Brain microvascular endothelial cell (primary cell): Measurements from ENCODE around the gene RIMBP2.

Experiments
- DNase-seq: peaks from one replicate; pipeline ENCODE4 v3.0.0-alpha.2; 2020
- H3K27ac ChIP-seq: fragments of 250-450 bp; sonication (Bioruptor Pico); 2 replicates; pipeline ENCODE4 v1.5.1; 2020; ENCODE audit warnings: mild to moderate bottlenecking, moderate library complexity
- H3K27me3 ChIP-seq: fragments of 250-450 bp; sonication (Bioruptor Pico); replicated peaks from 2 replicates; pipeline ENCODE4 v1.5.1; 2020; ENCODE audit warnings: mild to moderate bottlenecking
- H3K36me3 ChIP-seq: fragments of 250-450 bp; sonication (Bioruptor Pico); replicated peaks from 2 replicates; pipeline ENCODE4 v1.5.1; 2020; ENCODE audit warnings: mild to moderate bottlenecking
- H3K4me3 ChIP-seq: 2 replicates; pipeline ENCODE4 v1.5.1; 2011; ENCODE audit warnings: low read depth, mild to moderate bottlenecking, control low read depth, low read length, moderate library complexity
- in situ Hi-C: cut with HindIII; loops from 2 replicates; pipeline ENCODE4 v1.10.0; 2017; ENCODE audit warnings: low sequenced_read_pairs, low pct_ligation_motif_present
- TF ChIP-seq, protein P1 (sequence below): IDR thresholded peaks from 2 replicates; pipeline ENCODE4 v1.5.1; 2011; ENCODE audit warnings: low read depth, mild to moderate bottlenecking, moderate library complexity, low read length, control low read depth, inconsistent platforms; ENCODE audit errors: missing control alignments

The RIMBP2 gene

DNA sequence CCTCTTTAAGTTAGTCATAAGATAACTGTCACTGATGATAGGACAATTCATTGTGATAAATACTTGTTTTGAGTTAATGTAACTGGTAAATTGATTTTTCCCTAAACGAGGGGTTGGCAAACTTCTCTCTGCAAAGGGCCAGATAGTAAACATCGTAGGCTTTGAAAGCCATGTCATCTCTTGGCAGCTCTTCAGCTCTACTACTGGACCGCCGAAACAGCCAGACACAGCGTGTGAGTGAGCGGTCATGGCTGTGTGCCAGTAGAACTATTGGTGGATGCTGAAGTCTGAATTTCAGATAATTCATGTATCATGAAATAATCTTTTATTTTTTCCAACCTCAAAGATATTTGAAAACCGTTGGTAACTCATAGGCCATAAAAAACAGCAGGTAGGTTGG lies 368.5 kb downstream of the RIMBP2 start:
- no peak for DNase-seq
- H3K36me3 ChIP-seq: no peaks in the 10 kb centered on the region
- no peaks in the 10 kb centered on the region for H3K27me3 ChIP-seq
- H3K27ac ChIP-seq: no peak overlapping the region
- TF ChIP-seq, protein P1, sequence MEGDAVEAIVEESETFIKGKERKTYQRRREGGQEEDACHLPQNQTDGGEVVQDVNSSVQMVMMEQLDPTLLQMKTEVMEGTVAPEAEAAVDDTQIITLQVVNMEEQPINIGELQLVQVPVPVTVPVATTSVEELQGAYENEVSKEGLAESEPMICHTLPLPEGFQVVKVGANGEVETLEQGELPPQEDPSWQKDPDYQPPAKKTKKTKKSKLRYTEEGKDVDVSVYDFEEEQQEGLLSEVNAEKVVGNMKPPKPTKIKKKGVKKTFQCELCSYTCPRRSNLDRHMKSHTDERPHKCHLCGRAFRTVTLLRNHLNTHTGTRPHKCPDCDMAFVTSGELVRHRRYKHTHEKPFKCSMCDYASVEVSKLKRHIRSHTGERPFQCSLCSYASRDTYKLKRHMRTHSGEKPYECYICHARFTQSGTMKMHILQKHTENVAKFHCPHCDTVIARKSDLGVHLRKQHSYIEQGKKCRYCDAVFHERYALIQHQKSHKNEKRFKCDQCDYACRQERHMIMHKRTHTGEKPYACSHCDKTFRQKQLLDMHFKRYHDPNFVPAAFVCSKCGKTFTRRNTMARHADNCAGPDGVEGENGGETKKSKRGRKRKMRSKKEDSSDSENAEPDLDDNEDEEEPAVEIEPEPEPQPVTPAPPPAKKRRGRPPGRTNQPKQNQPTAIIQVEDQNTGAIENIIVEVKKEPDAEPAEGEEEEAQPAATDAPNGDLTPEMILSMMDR: no peak
- no peak overlapping the region for H3K4me3 ChIP-seq
- in situ Hi-C loops: no loop called here
